Esophagus muscularis mucosa (tissue), 4 donors: ENCODE results near the gene SLC43A1. TPM values are rescaled to one million over a fixed set of nuclear protein-coding genes. Genes with fewer than 3 reads are reported as not detected.

Experiments used
- DNase-seq: peaks from one replicate; pipeline ENCODE4 v3.0.0-alpha.2; 2017; ENCODE audit errors: extremely low spot score
- H3K27ac ChIP-seq, 4 donors: fragments of 200-600 bp; sonication (generic); replicated peaks in 1 of 4; 1 replicate in 3 of 4; 2 replicates in 1 of 4; pipeline ENCODE4 v1.5.1; 2016 to 2019; ENCODE audit warnings: mild to moderate bottlenecking in 1 of 4
- H3K27me3 ChIP-seq, 4 donors: fragments of 200-600 bp; sonication (generic); one replicate each; pipeline versions ENCODE4 v1.5.1 to v1.6.0; 2016 to 2019
- H3K36me3 ChIP-seq, 4 donors: fragments of 200-600 bp; sonication (generic); one replicate each; pipeline ENCODE4 v1.5.1; 2016 to 2019
- H3K4me1 ChIP-seq, 4 donors: fragments of 200-600 bp; sonication (generic); one replicate each; pipeline ENCODE4 v1.5.1; 2016 to 2019
- H3K4me3 ChIP-seq, 4 donors: fragments of 200-600 bp; sonication (generic); 1 replicate in 2 of 4; 2 replicates in 2 of 4; pipeline ENCODE4 v1.5.1; 2016 to 2019; ENCODE audit warnings: mild to moderate bottlenecking in 4 of 4, moderate library complexity in 1 of 4
- H3K9me3 ChIP-seq, 4 donors: fragments of 200-600 bp; sonication (generic); 1 replicate in 3 of 4; 2 replicates in 1 of 4; pipeline ENCODE4 v1.5.1; 2016 to 2019
- EP300 ChIP-seq: sonication (generic); formaldehyde crosslinking; IDR thresholded peaks from one replicate; pipeline ENCODE4 v1.6.1; 2017; ENCODE audit warnings: antibody characterized with exemption
- POLR2A ChIP-seq: fragments of 450-650 bp; IDR thresholded peaks from one replicate; pipeline ENCODE4 v1.6.1; 2017; ENCODE audit warnings: antibody characterized with exemption, moderate library complexity, mild to moderate bottlenecking, low read depth
- POLR2AphosphoS5 ChIP-seq, 2 donors: sonication (generic); formaldehyde crosslinking; IDR thresholded peaks; one replicate each; pipeline ENCODE4 v1.6.1; 2017; ENCODE audit warnings: antibody characterized with exemption in 2 of 2
- WGBS: methylation state at CpG from one replicate; pipeline ENCODE4 v1.1.5; 2018; 5-methylcytosine and 5-hydroxymethylcytosine counted together
- intact Hi-C: fragments of 100-400 bp; cut with DNase I; formaldehyde crosslinking; loops from one replicate; pipeline ENCODE4 v1.15.1; 2023
- total RNA-seq, 4 donors: library from RNA; depleted of rRNA; stranded (reverse); fragments of >200 nt; gene quantifications; one replicate each; pipeline versions ENCODE4 v1.1.0 to v1.2.1, GENCODE V29; 2016
- TF ChIP-seq, protein P1 (sequence below), 3 experiments: fragments of 200-600 bp in 2 of 3; fragments of 450-650 bp in 1 of 3; sonication (generic) in 2 of 3; IDR thresholded peaks; one replicate each; pipeline ENCODE4 v1.5.1; 2017 to 2019; ENCODE audit warnings: antibody characterized with exemption in 3 of 3, mild to moderate bottlenecking in 2 of 3, moderate library complexity in 1 of 3

The SLC43A1 gene
- total RNA-seq, 4 donors from 2014 or later = 17.7 to 33.2 (median 23.5) TPM

GRCh38 chr11:57546869-57547475, 31.5 kb upstream of the SLC43A1 start:
- H3K4me1 ChIP-seq = peaks cover 0 to 3% (median 0%) of the 10 kb centered on the region in 4 donors
- peaks cover 23 to 57% (median 40%) of the 10 kb centered on the region in 4 donors for H3K36me3 ChIP-seq
- H3K4me3 ChIP-seq = no peak overlapping the region
- WGBS = 65% methylated on average over 5 of the region's 5 CpGs
- DNase-seq = no peak
- TF ChIP-seq, protein P1, sequence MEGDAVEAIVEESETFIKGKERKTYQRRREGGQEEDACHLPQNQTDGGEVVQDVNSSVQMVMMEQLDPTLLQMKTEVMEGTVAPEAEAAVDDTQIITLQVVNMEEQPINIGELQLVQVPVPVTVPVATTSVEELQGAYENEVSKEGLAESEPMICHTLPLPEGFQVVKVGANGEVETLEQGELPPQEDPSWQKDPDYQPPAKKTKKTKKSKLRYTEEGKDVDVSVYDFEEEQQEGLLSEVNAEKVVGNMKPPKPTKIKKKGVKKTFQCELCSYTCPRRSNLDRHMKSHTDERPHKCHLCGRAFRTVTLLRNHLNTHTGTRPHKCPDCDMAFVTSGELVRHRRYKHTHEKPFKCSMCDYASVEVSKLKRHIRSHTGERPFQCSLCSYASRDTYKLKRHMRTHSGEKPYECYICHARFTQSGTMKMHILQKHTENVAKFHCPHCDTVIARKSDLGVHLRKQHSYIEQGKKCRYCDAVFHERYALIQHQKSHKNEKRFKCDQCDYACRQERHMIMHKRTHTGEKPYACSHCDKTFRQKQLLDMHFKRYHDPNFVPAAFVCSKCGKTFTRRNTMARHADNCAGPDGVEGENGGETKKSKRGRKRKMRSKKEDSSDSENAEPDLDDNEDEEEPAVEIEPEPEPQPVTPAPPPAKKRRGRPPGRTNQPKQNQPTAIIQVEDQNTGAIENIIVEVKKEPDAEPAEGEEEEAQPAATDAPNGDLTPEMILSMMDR (IDR thresholded peaks at IDR 0.05) = no peak
- TF ChIP-seq POLR2A (no peak), POLR2AphosphoS5 (IDR thresholded peaks at IDR 0.05) (no peak), EP300 (no peak)
- H3K27me3 ChIP-seq = no peaks in the 10 kb centered on the region
- H3K27ac ChIP-seq = no peak overlapping the region
- intact Hi-C loops = no loop called here
- no peaks in the 10 kb centered on the region for H3K9me3 ChIP-seq

- no peaks in the 10 kb centered on the region for H3K27me3 ChIP-seq
- no peaks in the 10 kb centered on the region for H3K9me3 ChIP-seq
- peaks cover 18 to 52% (median 35%) of the 10 kb centered on the region in 4 donors for H3K36me3 ChIP-seq
- H3K4me3 ChIP-seq = no peak overlapping the region
- intact Hi-C loops = no loop called here
- DNase-seq = no peak
- H3K4me1 ChIP-seq = peaks cover 0 to 3% (median 0%) of the 10 kb centered on the region in 4 donors
- WGBS = 89% methylated on average over 7 of the region's 7 CpGs
- no peak overlapping the region for H3K27ac ChIP-seq
- TF ChIP-seq POLR2A = no peak
- TF ChIP-seq POLR2AphosphoS5 (IDR thresholded peaks at IDR 0.05) = no peak
- no peak for TF ChIP-seq EP300
- TF ChIP-seq, protein P1 (IDR thresholded peaks at IDR 0.05) = no peak
Observed at GRCh38 chr11:57546451-57546850, 30.9 kb upstream of the SLC43A1 start.

GRCh38 chr11:57545883-57546282, 30.4 kb upstream of the SLC43A1 start:
- H3K36me3 ChIP-seq = peaks cover 14 to 46% (median 30%) of the 10 kb centered on the region in 4 donors
- no peaks in the 10 kb centered on the region for H3K27me3 ChIP-seq
- H3K4me1 ChIP-seq = peaks cover 0 to 3% (median 0%) of the 10 kb centered on the region in 4 donors
- WGBS = 93% methylated on average over 5 of the region's 13 CpGs
- no peak overlapping the region for H3K27ac ChIP-seq
- no peaks in the 10 kb centered on the region for H3K9me3 ChIP-seq
- no peak for DNase-seq
- H3K4me3 ChIP-seq = no peak overlapping the region
- intact Hi-C loops = no loop called here
- TF ChIP-seq POLR2AphosphoS5 (IDR thresholded peaks at IDR 0.05) = no peak
- no peak for TF ChIP-seq EP300
- TF ChIP-seq POLR2A = no peak
- TF ChIP-seq, protein P1 (IDR thresholded peaks at IDR 0.05) = no peak

DNA sequence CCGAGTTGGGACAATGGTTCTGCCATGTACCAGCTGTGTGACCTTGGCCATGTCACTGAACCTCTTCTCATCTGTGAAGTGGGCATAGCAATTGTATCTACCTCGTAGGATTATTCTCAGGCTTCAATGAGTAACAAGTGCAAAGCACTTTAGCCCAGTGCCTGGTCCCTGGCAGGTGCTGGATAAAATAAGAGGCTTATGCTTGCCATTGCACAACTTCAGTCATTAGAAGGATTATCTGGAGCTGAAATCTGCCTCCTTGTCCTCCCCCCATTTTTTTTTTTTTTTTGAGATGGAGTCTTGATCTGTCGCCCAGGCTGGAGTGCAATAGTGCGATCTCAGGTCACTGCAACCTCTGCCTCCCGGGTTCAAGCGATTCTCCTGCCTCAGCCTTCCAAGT, 29.1 kb upstream of the SLC43A1 start:
- Histone ChIP-seq H3K27ac (no peak overlapping the region), H3K4me1 (peaks cover 0 to 3% (median 0%) of the 10 kb centered on the region in 4 donors), H3K27me3 (no peaks in the 10 kb centered on the region), H3K4me3 (no peak overlapping the region), H3K9me3 (no peaks in the 10 kb centered on the region), H3K36me3 (peaks cover 2 to 33% (median 16%) of the 10 kb centered on the region in 4 donors)
- intact Hi-C loops = no loop called here
- DNase-seq = no peak
- TF ChIP-seq EP300 (no peak), POLR2AphosphoS5 (IDR thresholded peaks at IDR 0.05) (no peak), POLR2A (no peak)
- TF ChIP-seq, protein P1 (IDR thresholded peaks at IDR 0.05) = no peak
- 94% methylated on average over 6 of the region's 6 CpGs for WGBS
